ENCODE data around the gene ARMC5. TPM values are rescaled to one million over a fixed set of nuclear protein-coding genes. Genes with fewer than 3 reads are reported as not detected.

The ARMC5 gene
- total RNA-seq, 2 donors from 2014 or later = 4.2 to 13.2 TPM

GRCh38 chr16:31472709-31473203 lies 13.5 kb downstream of the ARMC5 start:
- ATAC-seq (peak; percentile 64), DNase-seq (peak; percentile 78 to 84 (median 82))
- TF ChIP-seq POLR2A (IDR thresholded peaks at IDR 0.05) = no peak
- peak in 6 of 7 experiments; percentile 32 to 66 (median 50) for TF ChIP-seq CTCF (IDR thresholded peaks at IDR 0.05)
- peaks cover 28% of the 10 kb centered on the region for H3K4me1 ChIP-seq
- no peak overlapping the region for H3K4me3 ChIP-seq
- no peaks in the 10 kb centered on the region for H3K27me3 ChIP-seq
- intact Hi-C loops (cut with DNase I) = no loop called here
- no peaks in the 10 kb centered on the region for H3K36me3 ChIP-seq (replicated peaks in 1 of 2; ENCODE audit: insufficient read depth in 1 of 2, low read depth in 2 of 2)
- H3K9me3 ChIP-seq = no peaks in the 10 kb centered on the region
- WGBS, 2 donors = 28 to 30% methylated on average over 13 to 20 of the region's 20 CpGs
- H3K27ac ChIP-seq = peak overlapping the region in 3 of 4 donors; percentile 24 to 65 (median 61)

- ATAC-seq (no peak), DNase-seq (no peak)
- WGBS, 2 donors = 79 to 81% methylated on average over 12 to 17 of the region's 17 CpGs
- TF ChIP-seq POLR2A (IDR thresholded peaks at IDR 0.05) = no peak
- TF ChIP-seq CTCF (IDR thresholded peaks at IDR 0.05) = no peak
- peaks cover 34% of the 10 kb centered on the region for H3K4me1 ChIP-seq
- intact Hi-C loops (cut with DNase I) = no loop called here
- no peaks in the 10 kb centered on the region for H3K9me3 ChIP-seq
- no peak overlapping the region for H3K27ac ChIP-seq
- no peaks in the 10 kb centered on the region for H3K36me3 ChIP-seq (replicated peaks in 1 of 2; ENCODE audit: insufficient read depth in 1 of 2, low read depth in 2 of 2)
- no peak overlapping the region for H3K4me3 ChIP-seq
- H3K27me3 ChIP-seq = no peaks in the 10 kb centered on the region
Measured at GRCh38 chr16:31473264-31473984, 14.1 kb downstream of the ARMC5 start.

GRCh38 chr16:31474173-31474714 lies 14.9 kb downstream of the ARMC5 start:
- H3K36me3 ChIP-seq (replicated peaks in 1 of 2; ENCODE audit: insufficient read depth in 1 of 2, low read depth in 2 of 2) = no peaks in the 10 kb centered on the region
- H3K27ac ChIP-seq = no peak overlapping the region
- no peak overlapping the region for H3K4me3 ChIP-seq
- ATAC-seq = no peak
- DNase-seq = no peak
- WGBS, 2 donors = 74 to 76% methylated on average over 8 to 12 of the region's 12 CpGs
- H3K9me3 ChIP-seq = no peaks in the 10 kb centered on the region
- no peaks in the 10 kb centered on the region for H3K27me3 ChIP-seq
- intact Hi-C loops (cut with DNase I) = no loop called here
- no peak for TF ChIP-seq CTCF (IDR thresholded peaks at IDR 0.05)
- no peak for TF ChIP-seq POLR2A (IDR thresholded peaks at IDR 0.05)
- peaks cover 35% of the 10 kb centered on the region for H3K4me1 ChIP-seq

- H3K27ac ChIP-seq = no peak overlapping the region
- no peaks in the 10 kb centered on the region for H3K9me3 ChIP-seq
- intact Hi-C loops (cut with DNase I) = no loop called here
- no peaks in the 10 kb centered on the region for H3K27me3 ChIP-seq
- no peak for DNase-seq
- H3K4me1 ChIP-seq = peaks cover 35% of the 10 kb centered on the region
- no peak for ATAC-seq
- no peaks in the 10 kb centered on the region for H3K36me3 ChIP-seq (replicated peaks in 1 of 2; ENCODE audit: insufficient read depth in 1 of 2, low read depth in 2 of 2)
- no peak overlapping the region for H3K4me3 ChIP-seq
- 86 to 90% methylated on average over 12 of the region's 12 CpGs for WGBS, 2 donors
- TF ChIP-seq CTCF (IDR thresholded peaks at IDR 0.05) = no peak
- no peak for TF ChIP-seq POLR2A (IDR thresholded peaks at IDR 0.05)
Measured at GRCh38 chr16:31474773-31475738, 15.8 kb downstream of the ARMC5 start.

Measured in body of pancreas (tissue), 4 donors.